AG04450 (cell line): ENCODE results near the gene RNF19B. TPM values are rescaled to one million over a fixed set of nuclear protein-coding genes. Genes with fewer than 3 reads are reported as not detected.

Experiments
- CTCF ChIA-PET: fragments of 300-600, 350-600 bp; formaldehyde crosslinking; extraction: SDS; loops from one replicate; lab custom pipeline; 2022; ENCODE audit warnings: antibody characterized with exemption, inconsistent platforms; lab: Charles Lee
- POLR2A ChIA-PET: fragments of 350-600 bp; formaldehyde crosslinking; extraction: SDS; loops from one replicate; lab custom pipeline; 2021; ENCODE audit warnings: antibody characterized with exemption, inconsistent platforms; lab: Yijun Ruan, JAX
- DNase-seq: peaks from one replicate; pipeline ENCODE4 v3.0.0-alpha.2; 2011; ENCODE audit warnings: low read depth, low spot score
- H3K27ac ChIP-seq: one replicate; pipeline ENCODE4 v1.5.1; 2012; ENCODE audit warnings: low read depth, low read length, control low read depth
- H3K27me3 ChIP-seq: one replicate; pipeline ENCODE4 v1.6.0; 2012; ENCODE audit warnings: low read length; ENCODE audit not compliant: control insufficient read depth, insufficient read depth
- H3K4me3 ChIP-seq: 2 replicates; pipeline ENCODE4 v1.5.1; 2011; ENCODE audit warnings: mild to moderate bottlenecking, low read depth, low read length, control low read depth
- H3K9me3 ChIP-seq: 2 replicates; pipeline ENCODE4 v1.5.1; 2012; ENCODE audit warnings: low read length; ENCODE audit not compliant: control insufficient read depth, insufficient read depth
- polyA plus RNA-seq: library from polyadenylated mRNA; depleted of rRNA; stranded (reverse); fragments of >200 nt; gene quantifications from 2 replicates; pipeline ENCODE4 v1.2.3, GENCODE V29; 2011
- TF ChIP-seq, protein P1 (sequence below): IDR thresholded peaks from 2 replicates; pipeline ENCODE4 v1.5.1; 2011; ENCODE audit warnings: low read depth, low read length, control low read depth, inconsistent platforms

The RNF19B gene
- polyA plus RNA-seq, 1 experiment = 10.1 TPM

DNA sequence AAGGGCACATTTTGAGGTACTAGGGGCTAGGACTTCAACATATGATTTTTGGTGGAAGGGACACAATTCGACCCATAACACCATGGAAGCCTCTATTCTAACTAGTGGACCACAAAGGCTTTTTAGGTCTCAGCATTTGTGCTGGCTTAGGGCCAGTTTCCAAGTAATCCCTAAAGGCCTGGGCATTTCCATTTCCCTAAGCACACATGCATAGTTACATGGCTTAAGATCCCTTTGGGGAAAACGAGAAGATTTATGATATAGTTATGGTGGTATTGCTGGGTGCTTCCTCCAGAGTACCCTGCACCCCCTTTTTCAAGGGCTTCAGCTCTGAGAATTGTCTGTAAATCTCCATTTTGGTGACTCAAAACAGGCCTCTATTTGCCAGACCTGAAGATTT lies 35.2 kb downstream of the RNF19B start:
- Histone ChIP-seq H3K9me3 (no peaks in the 10 kb centered on the region), H3K4me3 (no peak overlapping the region), H3K27ac (no peak overlapping the region), H3K27me3 (peaks cover 2% of the 10 kb centered on the region)
- POLR2A ChIA-PET = no interaction called here
- CTCF ChIA-PET = interaction anchor here (0.7 to 1.0 kb wide), 2 partner anchors 156 to 197 kb away, joined by 3 read pairs; no protein-coding TSS in a partner anchor
- TF ChIP-seq, protein P1, sequence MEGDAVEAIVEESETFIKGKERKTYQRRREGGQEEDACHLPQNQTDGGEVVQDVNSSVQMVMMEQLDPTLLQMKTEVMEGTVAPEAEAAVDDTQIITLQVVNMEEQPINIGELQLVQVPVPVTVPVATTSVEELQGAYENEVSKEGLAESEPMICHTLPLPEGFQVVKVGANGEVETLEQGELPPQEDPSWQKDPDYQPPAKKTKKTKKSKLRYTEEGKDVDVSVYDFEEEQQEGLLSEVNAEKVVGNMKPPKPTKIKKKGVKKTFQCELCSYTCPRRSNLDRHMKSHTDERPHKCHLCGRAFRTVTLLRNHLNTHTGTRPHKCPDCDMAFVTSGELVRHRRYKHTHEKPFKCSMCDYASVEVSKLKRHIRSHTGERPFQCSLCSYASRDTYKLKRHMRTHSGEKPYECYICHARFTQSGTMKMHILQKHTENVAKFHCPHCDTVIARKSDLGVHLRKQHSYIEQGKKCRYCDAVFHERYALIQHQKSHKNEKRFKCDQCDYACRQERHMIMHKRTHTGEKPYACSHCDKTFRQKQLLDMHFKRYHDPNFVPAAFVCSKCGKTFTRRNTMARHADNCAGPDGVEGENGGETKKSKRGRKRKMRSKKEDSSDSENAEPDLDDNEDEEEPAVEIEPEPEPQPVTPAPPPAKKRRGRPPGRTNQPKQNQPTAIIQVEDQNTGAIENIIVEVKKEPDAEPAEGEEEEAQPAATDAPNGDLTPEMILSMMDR = no peak
- no peak for DNase-seq

DNA sequence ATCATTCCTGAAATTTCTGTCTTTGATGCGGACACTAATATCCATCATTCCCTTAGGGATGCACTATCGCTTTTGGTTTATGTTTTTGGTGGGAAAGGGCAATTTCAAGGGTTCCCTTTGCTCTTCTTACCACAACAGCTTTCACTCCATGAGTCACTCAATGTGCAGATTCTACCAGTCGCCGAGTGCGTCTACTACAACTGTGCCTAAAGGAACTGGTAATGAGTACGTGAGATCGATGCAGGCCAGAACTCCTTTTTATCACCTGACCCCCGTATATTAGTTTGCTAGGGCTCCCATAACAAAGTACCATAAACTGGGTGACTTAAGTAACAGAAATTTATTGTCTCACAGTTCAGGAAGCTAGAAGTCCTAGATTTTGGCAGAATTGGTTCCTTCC lies 35.9 kb downstream of the RNF19B start:
- TF ChIP-seq, protein P1 = no peak
- Histone ChIP-seq H3K27ac (no peak overlapping the region), H3K9me3 (no peaks in the 10 kb centered on the region), H3K27me3 (peaks cover 2% of the 10 kb centered on the region), H3K4me3 (no peak overlapping the region)
- no peak for DNase-seq
- POLR2A ChIA-PET = no interaction called here
- CTCF ChIA-PET = interaction anchor here (1.2 kb wide), 1 partner anchor 158 kb away, joined by 3 read pairs; no protein-coding TSS in a partner anchor

DNA sequence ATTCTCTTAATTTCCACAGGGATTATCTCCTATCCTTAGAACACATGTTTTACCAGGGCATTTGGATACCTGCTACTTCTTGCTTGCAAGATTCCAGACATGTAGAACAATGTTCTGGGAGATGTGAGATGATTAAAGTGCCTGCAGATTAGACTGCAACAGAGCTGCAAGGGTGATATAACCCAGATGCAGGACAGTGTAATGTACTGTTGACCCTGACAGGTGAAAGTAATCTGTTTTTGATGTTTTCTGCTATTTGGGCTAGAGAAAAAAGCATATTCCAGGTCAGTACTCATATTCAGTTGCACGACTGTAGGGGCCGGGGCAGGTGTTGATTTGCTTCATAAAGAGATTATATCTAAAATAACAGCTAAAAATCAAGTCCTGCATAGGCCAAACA lies 36.3 kb downstream of the RNF19B start:
- POLR2A ChIA-PET = no interaction called here
- Histone ChIP-seq H3K4me3 (no peak overlapping the region), H3K27me3 (peaks cover 2% of the 10 kb centered on the region), H3K9me3 (no peaks in the 10 kb centered on the region), H3K27ac (no peak overlapping the region)
- DNase-seq = no peak
- CTCF ChIA-PET = interaction anchor here (1.2 kb wide), 1 partner anchor 158 kb away, joined by 3 read pairs; no protein-coding TSS in a partner anchor
- TF ChIP-seq, protein P1 = no peak

DNA sequence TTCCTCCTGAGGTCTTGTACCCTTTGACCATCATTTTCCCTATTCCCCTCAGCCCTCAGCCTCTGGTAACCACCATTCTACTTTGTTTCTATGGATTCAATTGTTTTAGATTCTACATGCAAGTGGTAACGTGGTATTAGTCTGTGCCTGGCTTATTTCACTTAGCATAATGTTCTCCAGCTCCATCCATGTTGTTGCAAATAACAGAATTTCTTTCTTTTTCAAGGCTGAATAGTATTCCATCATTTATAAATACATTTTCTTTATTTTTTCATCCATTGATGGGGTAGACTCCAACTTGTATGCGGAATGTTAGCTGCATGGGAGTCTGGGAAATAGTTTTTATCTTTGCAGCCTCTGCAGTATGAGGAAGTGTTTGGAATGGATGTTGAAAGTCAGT lies 37.2 kb downstream of the RNF19B start:
- H3K4me3 ChIP-seq = no peak overlapping the region
- DNase-seq = no peak
- H3K9me3 ChIP-seq = no peaks in the 10 kb centered on the region
- TF ChIP-seq, protein P1 = no peak
- peaks cover 2% of the 10 kb centered on the region for H3K27me3 ChIP-seq
- ChIA-PET POLR2A (no interaction called here), CTCF (interaction anchor here (1.2 kb wide), 1 partner anchor 159 kb away, joined by 3 read pairs; no protein-coding TSS in a partner anchor)
- H3K27ac ChIP-seq = no peak overlapping the region

DNA sequence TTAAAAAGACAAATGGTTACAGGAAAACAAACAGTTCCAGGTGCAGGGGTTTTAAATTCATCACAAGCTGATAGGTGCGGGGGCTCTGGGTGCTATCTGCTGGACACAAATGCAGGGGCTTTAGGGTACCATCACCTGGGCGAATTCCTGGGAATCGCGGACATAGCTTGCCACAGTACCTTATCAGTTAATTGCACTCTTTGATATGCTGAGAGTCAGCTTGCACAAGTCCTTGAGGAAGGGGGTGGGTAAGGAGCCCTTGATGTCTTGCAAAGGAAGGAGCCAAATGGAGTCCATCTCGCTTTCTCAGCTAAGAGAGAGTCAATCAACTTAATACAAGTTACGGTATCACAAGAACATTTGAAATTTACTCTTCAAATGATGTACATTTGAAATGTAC lies 38.0 kb downstream of the RNF19B start:
- POLR2A ChIA-PET = interaction anchor here (0.6 kb wide), 1 partner anchor 13 kb away, joined by 6 read pairs; no protein-coding TSS in a partner anchor
- CTCF ChIA-PET = interaction anchor here (0.6 kb wide), 1 partner anchor 137 kb away, joined by 4 read pairs; no protein-coding TSS in a partner anchor
- Histone ChIP-seq H3K27ac (no peak overlapping the region), H3K9me3 (no peaks in the 10 kb centered on the region), H3K4me3 (no peak overlapping the region), H3K27me3 (peaks cover 2% of the 10 kb centered on the region)
- TF ChIP-seq, protein P1 = no peak
- no peak for DNase-seq
